PFSK-1 (cell line): ENCODE data around the gene PARD3B.

Experiments used
- POLR2AphosphoS5 ChIP-seq: IDR thresholded peaks from 2 replicates; pipeline ENCODE4 v1.6.1; 2012; ENCODE audit warnings: low read depth, mild to moderate bottlenecking, control low read depth, low read length, moderate library complexity
- REST ChIP-seq, 2 experiments: IDR thresholded peaks; 2 replicates each; pipeline versions ENCODE4 v1.6.1 to v1.8.0; 2011 to 2012; ENCODE audit warnings: low read depth in 2 of 2, low read length in 2 of 2, control low read depth in 1 of 2, inconsistent platforms in 1 of 2, mild to moderate bottlenecking in 1 of 2, moderate library complexity in 1 of 2; ENCODE audit not compliant: insufficient read depth in 1 of 2
- SIN3A ChIP-seq: IDR thresholded peaks from 2 replicates; pipeline ENCODE4 v1.6.1; 2012; ENCODE audit warnings: mild to moderate bottlenecking, low read length, moderate library complexity, borderline replicate concordance; ENCODE audit not compliant: insufficient read depth
- TAF1 ChIP-seq: IDR thresholded peaks from 2 replicates; pipeline ENCODE4 v1.6.1; 2012; ENCODE audit warnings: low read length, control low read depth, borderline replicate concordance; ENCODE audit not compliant: insufficient read depth

- TF ChIP-seq POLR2AphosphoS5 (no peak), REST (IDR thresholded peaks at IDR 0.05; ENCODE audit: insufficient read depth in 1 of 2, low read depth in 2 of 2, low read length in 2 of 2) (no peak), SIN3A (no peak), TAF1 (no peak)
Observed at GRCh38 chr2:205453202-205453601, 907.9 kb downstream of the PARD3B start.
